ENCODE measurements around the gene GDPD2.

GDPD2 gene

GRCh38 chrX:70455366-70456202, 32.5 kb downstream of the GDPD2 start:
- no peak for TF ChIP-seq CTCF (IDR thresholded peaks at IDR 0.05; ENCODE audit: control insufficient read depth, extremely low read depth, insufficient read depth)
- no peak for DNase-seq (ENCODE audit: low read depth)
- H3K4me3 ChIP-seq (ENCODE audit: low read depth, low read length) = peak overlapping the region; percentile 78

GRCh38 chrX:70456256-70456655, 33.1 kb downstream of the GDPD2 start:
- H3K4me3 ChIP-seq (ENCODE audit: low read depth, low read length) = peak overlapping the region; percentile 78
- TF ChIP-seq CTCF (IDR thresholded peaks at IDR 0.05; ENCODE audit: control insufficient read depth, extremely low read depth, insufficient read depth) = no peak
- no peak for DNase-seq (ENCODE audit: low read depth)

GRCh38 chrX:70461026-70461425, 37.9 kb downstream of the GDPD2 start:
- DNase-seq (ENCODE audit: low read depth) = no peak
- no peak overlapping the region for H3K4me3 ChIP-seq (ENCODE audit: low read depth, low read length)
- TF ChIP-seq CTCF (IDR thresholded peaks at IDR 0.05; ENCODE audit: control insufficient read depth, extremely low read depth, insufficient read depth) = no peak

- DNase-seq (ENCODE audit: low read depth) = no peak
- TF ChIP-seq CTCF (IDR thresholded peaks at IDR 0.05; ENCODE audit: control insufficient read depth, extremely low read depth, insufficient read depth) = no peak
- no peak overlapping the region for H3K4me3 ChIP-seq (ENCODE audit: low read depth, low read length)
Measured at GRCh38 chrX:70464051-70464450, 40.9 kb downstream of the GDPD2 start.

DNA sequence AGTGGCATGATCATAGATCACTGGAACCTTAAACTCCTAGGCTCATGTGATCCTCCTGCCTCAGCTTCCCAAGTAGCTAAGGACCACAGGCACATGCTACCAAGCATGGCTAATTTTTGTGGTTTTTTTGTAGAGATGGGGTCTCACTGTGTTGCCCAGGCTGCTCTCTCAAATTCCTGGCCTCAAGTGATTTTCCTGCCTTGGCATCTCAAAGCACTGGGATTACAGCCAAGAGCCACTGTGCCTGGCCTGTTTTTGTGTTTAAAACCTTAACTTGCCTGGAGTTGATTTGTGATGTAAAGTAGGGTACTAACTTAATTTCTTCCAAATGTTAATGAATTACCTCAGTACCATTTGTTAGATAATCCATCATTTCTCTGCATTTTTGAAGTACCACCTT, 43.9 kb downstream of the GDPD2 start:
- H3K4me3 ChIP-seq (ENCODE audit: low read depth, low read length) = no peak overlapping the region
- DNase-seq (ENCODE audit: low read depth) = no peak
- TF ChIP-seq CTCF (IDR thresholded peaks at IDR 0.05; ENCODE audit: control insufficient read depth, extremely low read depth, insufficient read depth) = no peak

DNA sequence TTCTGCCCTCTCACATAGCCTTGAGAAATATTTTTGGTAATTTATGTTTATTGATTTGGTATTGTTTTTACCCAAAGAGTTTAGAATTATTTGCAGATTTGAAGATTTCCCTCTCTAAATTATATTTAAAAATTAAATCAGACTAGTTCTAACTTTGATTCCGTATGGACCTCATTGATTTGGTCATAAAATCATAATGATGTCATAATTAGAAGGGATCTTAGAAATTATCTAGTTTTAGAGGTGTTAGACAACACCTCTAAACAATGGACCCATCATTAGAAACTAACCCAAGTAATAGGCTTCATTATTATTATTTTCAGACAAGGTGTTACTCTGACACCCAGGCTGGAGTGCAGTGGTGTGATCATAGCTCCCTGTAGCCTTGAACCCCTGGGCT, 45.6 kb downstream of the GDPD2 start:
- DNase-seq (ENCODE audit: low read depth) = no peak
- no peak for TF ChIP-seq CTCF (IDR thresholded peaks at IDR 0.05; ENCODE audit: control insufficient read depth, extremely low read depth, insufficient read depth)
- H3K4me3 ChIP-seq (ENCODE audit: low read depth, low read length) = no peak overlapping the region

DNA sequence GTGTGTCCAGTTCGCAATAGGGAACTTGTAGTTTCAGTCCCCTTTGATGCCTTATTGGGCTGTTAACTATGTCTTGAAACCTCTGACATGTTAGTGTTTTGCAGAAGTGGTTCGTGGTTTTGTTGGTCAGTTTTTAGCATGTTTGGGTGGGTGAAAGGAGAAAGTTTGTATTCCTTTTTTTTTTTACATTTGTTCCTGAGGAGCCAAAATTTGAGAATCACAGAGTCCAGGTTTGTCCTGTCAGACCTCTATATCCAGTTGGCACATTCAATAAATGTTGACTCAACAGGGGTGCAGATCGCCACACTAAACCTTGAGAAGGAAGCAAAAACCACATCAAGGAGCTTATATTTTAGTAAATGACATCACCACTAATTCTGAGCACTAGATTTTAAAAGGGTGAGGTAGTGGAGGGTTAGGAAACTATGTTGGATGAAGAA, 47.8 kb downstream of the GDPD2 start:
- no peak overlapping the region for H3K4me3 ChIP-seq (ENCODE audit: low read depth, low read length)
- no peak for DNase-seq (ENCODE audit: low read depth)
- TF ChIP-seq CTCF (IDR thresholded peaks at IDR 0.05; ENCODE audit: control insufficient read depth, extremely low read depth, insufficient read depth) = no peak

Data from LNCaP clone FGC (cell line).